Astrocyte (in vitro differentiated cells and primary cell): ENCODE measurements around the gene ZNF784. TPM values are rescaled to one million over a fixed set of nuclear protein-coding genes. Genes with fewer than 3 reads are reported as not detected.

Experiments
- DNase-seq: peaks from one replicate; pipeline ENCODE4 v3.0.0-alpha.2; 2010; ENCODE audit warnings: low read depth
- FAIRE-seq: peaks from 2 replicates; lab custom pipeline; 2011; peaks lifted over from hg19 to GRCh38; lab: Jason Lieb, UNC
- H2AFZ ChIP-seq: 2 replicates; pipeline ENCODE4 v1.6.0; 2012; ENCODE audit warnings: low read depth, low read length, inconsistent platforms
- H3K27ac ChIP-seq: 2 replicates; pipeline ENCODE4 v1.5.1; 2011; ENCODE audit warnings: low read depth, low read length, inconsistent platforms
- H3K27me3 ChIP-seq: 2 replicates; pipeline ENCODE4 v1.6.0; 2011; ENCODE audit warnings: low read length, inconsistent platforms; ENCODE audit not compliant: insufficient read depth
- H3K36me3 ChIP-seq: 2 replicates; pipeline ENCODE4 v1.5.1; 2011; ENCODE audit warnings: low read length, inconsistent platforms; ENCODE audit not compliant: insufficient read depth
- H3K4me1 ChIP-seq: 2 replicates; pipeline ENCODE4 v1.5.1; 2011; ENCODE audit warnings: low read length, inconsistent platforms; ENCODE audit not compliant: insufficient read depth
- H3K4me2 ChIP-seq: 2 replicates; pipeline ENCODE4 v1.6.0; 2012; ENCODE audit warnings: low read length, inconsistent platforms
- H3K4me3 ChIP-seq: 2 replicates; pipeline ENCODE4 v1.5.1; 2011; ENCODE audit warnings: low read depth, mild to moderate bottlenecking, low read length, inconsistent platforms; ENCODE audit not compliant: insufficient read depth
- H3K79me2 ChIP-seq: 2 replicates; pipeline ENCODE4 v1.6.0; 2012; ENCODE audit warnings: mild to moderate bottlenecking, low read length, inconsistent platforms; ENCODE audit not compliant: insufficient read depth
- H3K9ac ChIP-seq: 2 replicates; pipeline ENCODE4 v1.6.0; 2012; ENCODE audit warnings: mild to moderate bottlenecking, low read length, inconsistent platforms
- H3K9me3 ChIP-seq: 2 replicates; pipeline ENCODE4 v1.5.1; 2012; ENCODE audit warnings: low read depth, mild to moderate bottlenecking, low read length, inconsistent platforms; ENCODE audit not compliant: insufficient read depth
- H4K20me1 ChIP-seq: 2 replicates; pipeline ENCODE4 v1.6.0; 2012; ENCODE audit warnings: low read length, inconsistent platforms; ENCODE audit not compliant: insufficient read depth
- H3K27ac Mint-ChIP-seq: one replicate; pipeline ENCODE4 v1.8.0; 2021; ENCODE audit warnings: mild to moderate bottlenecking, mixed read lengths; ENCODE audit not compliant: unreplicated experiment
- H3K27me3 Mint-ChIP-seq: one replicate; pipeline ENCODE4 v1.8.0; 2021; ENCODE audit warnings: low read depth, mixed read lengths; ENCODE audit not compliant: unreplicated experiment
- H3K36me3 Mint-ChIP-seq: one replicate; pipeline ENCODE4 v1.8.0; 2021; ENCODE audit warnings: low read depth, mixed read lengths; ENCODE audit not compliant: unreplicated experiment
- H3K4me1 Mint-ChIP-seq: one replicate; pipeline ENCODE4 v1.8.0; 2021; ENCODE audit warnings: low read depth, mixed read lengths; ENCODE audit not compliant: unreplicated experiment
- H3K4me3 Mint-ChIP-seq: one replicate; pipeline ENCODE4 v1.8.0; 2021; ENCODE audit warnings: mild to moderate bottlenecking, moderate library complexity, mixed read lengths; ENCODE audit not compliant: unreplicated experiment
- H3K9me3 Mint-ChIP-seq: one replicate; pipeline ENCODE4 v1.8.0; 2021; ENCODE audit warnings: mild to moderate bottlenecking, mixed read lengths; ENCODE audit not compliant: unreplicated experiment
- EZH2 ChIP-seq: IDR thresholded peaks from 2 replicates; pipeline ENCODE4 v1.6.1; 2012; ENCODE audit warnings: mild to moderate bottlenecking, low read length, inconsistent platforms; ENCODE audit not compliant: insufficient read depth
- total RNA-seq: library from RNA; stranded (reverse); gene quantifications from 2 replicates; pipeline ENCODE4 v1.2.1, GENCODE V29; 2021
- TF ChIP-seq, protein P1 (sequence below): IDR thresholded peaks from 2 replicates; pipeline ENCODE4 v1.5.1; 2011; ENCODE audit warnings: low read depth, mild to moderate bottlenecking, inconsistent platforms, low read length, moderate library complexity; ENCODE audit not compliant: insufficient read depth

ZNF784 gene
- total RNA-seq, 1 donor from 2014 or later, result 5.3 TPM

DNA sequence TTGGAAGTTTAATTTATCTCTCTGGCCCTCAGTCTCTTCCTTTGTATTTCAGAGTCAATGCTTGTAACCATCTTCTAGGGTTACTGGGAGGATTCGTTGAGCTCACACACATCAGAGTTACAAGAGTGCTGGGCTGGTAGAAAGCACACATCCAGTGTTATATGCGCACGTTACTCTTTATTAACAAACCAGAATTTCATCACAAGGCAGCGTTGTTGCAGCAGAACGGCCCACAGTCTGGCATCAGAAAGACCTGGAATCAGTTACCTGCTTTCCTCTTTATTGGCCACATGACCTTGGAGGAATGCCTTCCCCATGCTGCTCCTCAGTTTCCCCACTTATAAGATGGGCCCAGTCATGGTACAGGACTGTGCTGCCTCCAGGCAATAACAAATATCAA, 15.0 kb downstream of the ZNF784 start:
- Mint-ChIP-seq H3K4me1 (peaks cover 16% of the 10 kb centered on the region), H3K27ac (no peak overlapping the region), H3K36me3 (peaks cover 25% of the 10 kb centered on the region), H3K4me3 (no peak overlapping the region), H3K9me3 (peaks cover 2% of the 10 kb centered on the region), H3K27me3 (no peaks in the 10 kb centered on the region)
- Histone ChIP-seq H3K4me1 (peaks cover 14% of the 10 kb centered on the region), H3K27ac (no peak overlapping the region), H3K36me3 (peaks cover 6% of the 10 kb centered on the region), H3K4me3 (no peak overlapping the region), H3K27me3 (no peaks in the 10 kb centered on the region), H3K79me2 (peaks cover 67% of the 10 kb centered on the region), H3K9me3 (no peaks in the 10 kb centered on the region), H3K9ac (no peak overlapping the region), H4K20me1 (peaks cover 67% of the 10 kb centered on the region), H2AFZ (no peak overlapping the region), H3K4me2 (no peak overlapping the region)
- TF ChIP-seq, protein P1, sequence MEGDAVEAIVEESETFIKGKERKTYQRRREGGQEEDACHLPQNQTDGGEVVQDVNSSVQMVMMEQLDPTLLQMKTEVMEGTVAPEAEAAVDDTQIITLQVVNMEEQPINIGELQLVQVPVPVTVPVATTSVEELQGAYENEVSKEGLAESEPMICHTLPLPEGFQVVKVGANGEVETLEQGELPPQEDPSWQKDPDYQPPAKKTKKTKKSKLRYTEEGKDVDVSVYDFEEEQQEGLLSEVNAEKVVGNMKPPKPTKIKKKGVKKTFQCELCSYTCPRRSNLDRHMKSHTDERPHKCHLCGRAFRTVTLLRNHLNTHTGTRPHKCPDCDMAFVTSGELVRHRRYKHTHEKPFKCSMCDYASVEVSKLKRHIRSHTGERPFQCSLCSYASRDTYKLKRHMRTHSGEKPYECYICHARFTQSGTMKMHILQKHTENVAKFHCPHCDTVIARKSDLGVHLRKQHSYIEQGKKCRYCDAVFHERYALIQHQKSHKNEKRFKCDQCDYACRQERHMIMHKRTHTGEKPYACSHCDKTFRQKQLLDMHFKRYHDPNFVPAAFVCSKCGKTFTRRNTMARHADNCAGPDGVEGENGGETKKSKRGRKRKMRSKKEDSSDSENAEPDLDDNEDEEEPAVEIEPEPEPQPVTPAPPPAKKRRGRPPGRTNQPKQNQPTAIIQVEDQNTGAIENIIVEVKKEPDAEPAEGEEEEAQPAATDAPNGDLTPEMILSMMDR, result no peak
- FAIRE-seq (no peak), DNase-seq (no peak)

DNA sequence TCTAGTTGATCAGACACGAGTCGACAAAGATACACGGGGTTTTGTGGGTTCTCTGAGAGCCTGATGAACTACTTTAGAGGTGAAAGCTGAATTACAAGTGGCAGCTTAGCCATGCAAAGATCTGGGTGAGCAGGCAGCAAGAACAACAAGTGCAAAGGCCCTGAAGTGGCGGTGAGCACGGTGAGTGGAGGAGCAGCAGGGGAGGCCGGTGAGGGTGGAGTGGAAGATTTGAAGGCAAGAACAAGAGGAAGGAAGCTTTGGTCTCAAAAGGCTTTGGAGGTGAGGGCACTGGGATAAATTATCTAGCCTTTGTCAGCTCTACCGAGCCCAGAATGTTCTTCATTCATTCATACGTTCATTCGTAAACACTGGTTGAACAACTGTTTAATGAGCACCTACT, 17.5 kb downstream of the ZNF784 start:
- Histone ChIP-seq H3K27ac (peak overlapping the region; percentile 34), H3K79me2 (peaks cover 58% of the 10 kb centered on the region), H3K4me1 (peaks cover 14% of the 10 kb centered on the region), H3K9me3 (no peaks in the 10 kb centered on the region), H3K36me3 (peaks cover 6% of the 10 kb centered on the region), H3K27me3 (no peaks in the 10 kb centered on the region), H4K20me1 (peaks cover 52% of the 10 kb centered on the region), H2AFZ (no peak overlapping the region), H3K4me2 (peak overlapping the region; percentile 99), H3K9ac (peak overlapping the region; percentile 93), H3K4me3 (peak overlapping the region; percentile 93)
- DNase-seq (no peak), FAIRE-seq (no peak)
- H3K27me3 Mint-ChIP-seq, result no peaks in the 10 kb centered on the region
- H3K4me1 Mint-ChIP-seq, result peaks cover 15% of the 10 kb centered on the region
- H3K36me3 Mint-ChIP-seq, result peaks cover 26% of the 10 kb centered on the region
- H3K4me3 Mint-ChIP-seq, result peak overlapping the region; percentile 98
- peak overlapping the region; percentile 99 for H3K27ac Mint-ChIP-seq
- TF ChIP-seq, protein P1, result no peak
- no peak for TF ChIP-seq EZH2
- H3K9me3 Mint-ChIP-seq, result peaks cover 4% of the 10 kb centered on the region

DNA sequence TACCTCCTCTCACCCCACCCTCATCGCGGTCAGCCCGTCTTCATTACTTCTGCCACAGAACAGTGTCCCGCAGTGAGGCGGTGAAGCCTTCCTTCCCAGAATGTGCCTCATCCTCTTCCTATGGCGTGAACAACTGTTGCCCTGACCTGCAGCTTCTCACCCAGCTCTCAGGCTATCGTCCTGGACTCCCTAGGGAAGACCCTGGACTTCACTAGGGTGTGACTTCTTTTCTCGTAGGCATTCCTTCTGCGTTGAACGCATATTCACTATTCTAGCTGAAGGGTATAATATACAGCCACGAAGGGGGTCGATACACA, 17.9 kb downstream of the ZNF784 start:
- H3K4me3 ChIP-seq, result peak overlapping the region; percentile 93
- H3K9ac ChIP-seq, result peak overlapping the region; percentile 93
- H3K27ac ChIP-seq, result peak overlapping the region; percentile 34
- peaks cover 15% of the 10 kb centered on the region for H3K4me1 Mint-ChIP-seq
- H3K36me3 Mint-ChIP-seq, result peaks cover 29% of the 10 kb centered on the region
- DNase-seq, result no peak
- H3K27me3 Mint-ChIP-seq, result no peaks in the 10 kb centered on the region
- peaks cover 6% of the 10 kb centered on the region for H3K36me3 ChIP-seq
- H4K20me1 ChIP-seq, result peaks cover 48% of the 10 kb centered on the region
- TF ChIP-seq, protein P1, result no peak
- TF ChIP-seq EZH2, result no peak
- peaks cover 55% of the 10 kb centered on the region for H3K79me2 ChIP-seq
- H3K4me2 ChIP-seq, result peak overlapping the region; percentile 99
- FAIRE-seq, result no peak
- peaks cover 14% of the 10 kb centered on the region for H3K4me1 ChIP-seq
- peak overlapping the region; percentile 99 for H3K27ac Mint-ChIP-seq
- peak overlapping the region; percentile 98 for H3K4me3 Mint-ChIP-seq
- H3K27me3 ChIP-seq, result no peaks in the 10 kb centered on the region
- no peaks in the 10 kb centered on the region for H3K9me3 ChIP-seq
- H3K9me3 Mint-ChIP-seq, result peaks cover 4% of the 10 kb centered on the region
- peak overlapping the region; percentile 18 for H2AFZ ChIP-seq
